ENCODE measurements around the gene POMGNT1.

DNA sequence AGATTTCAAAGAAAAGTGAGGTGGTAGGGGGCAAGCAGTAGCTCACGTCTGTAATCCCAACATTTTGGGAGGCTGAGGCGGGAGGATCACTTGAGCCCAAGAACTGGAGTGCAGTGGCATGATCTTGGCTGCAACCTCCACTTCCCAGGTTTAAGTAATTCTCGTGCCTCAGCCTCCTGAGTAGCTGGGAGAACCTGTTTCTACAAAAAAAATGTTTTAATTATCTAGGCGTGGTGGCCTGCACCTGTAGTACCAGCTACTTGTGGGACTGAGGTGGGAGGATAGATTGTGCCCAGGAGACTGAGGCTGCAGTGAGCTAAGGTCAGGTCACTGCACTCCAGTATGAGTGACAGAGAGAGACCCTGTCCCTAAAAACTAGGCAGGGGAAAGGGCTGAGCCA, 25.9 kb downstream of the POMGNT1 start:
- TF ChIP-seq, protein P1, sequence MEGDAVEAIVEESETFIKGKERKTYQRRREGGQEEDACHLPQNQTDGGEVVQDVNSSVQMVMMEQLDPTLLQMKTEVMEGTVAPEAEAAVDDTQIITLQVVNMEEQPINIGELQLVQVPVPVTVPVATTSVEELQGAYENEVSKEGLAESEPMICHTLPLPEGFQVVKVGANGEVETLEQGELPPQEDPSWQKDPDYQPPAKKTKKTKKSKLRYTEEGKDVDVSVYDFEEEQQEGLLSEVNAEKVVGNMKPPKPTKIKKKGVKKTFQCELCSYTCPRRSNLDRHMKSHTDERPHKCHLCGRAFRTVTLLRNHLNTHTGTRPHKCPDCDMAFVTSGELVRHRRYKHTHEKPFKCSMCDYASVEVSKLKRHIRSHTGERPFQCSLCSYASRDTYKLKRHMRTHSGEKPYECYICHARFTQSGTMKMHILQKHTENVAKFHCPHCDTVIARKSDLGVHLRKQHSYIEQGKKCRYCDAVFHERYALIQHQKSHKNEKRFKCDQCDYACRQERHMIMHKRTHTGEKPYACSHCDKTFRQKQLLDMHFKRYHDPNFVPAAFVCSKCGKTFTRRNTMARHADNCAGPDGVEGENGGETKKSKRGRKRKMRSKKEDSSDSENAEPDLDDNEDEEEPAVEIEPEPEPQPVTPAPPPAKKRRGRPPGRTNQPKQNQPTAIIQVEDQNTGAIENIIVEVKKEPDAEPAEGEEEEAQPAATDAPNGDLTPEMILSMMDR (IDR thresholded peaks at IDR 0.05), result no peak
- no peak for TF ChIP-seq POLR2A (IDR thresholded peaks at IDR 0.05)
